Type B pancreatic cell (in vitro differentiated cells): ENCODE measurements around the gene SOHLH1. TPM values are rescaled to one million over a fixed set of nuclear protein-coding genes. Genes with fewer than 3 reads are reported as not detected.
A peak's percentile ranks its signal among the peaks of the same experiment; 100 is the strongest.
"Not testable (repeated sequence)": the region's sequence is repeated elsewhere in the genome, so short reads cannot be mapped to it uniquely, and the experiment has no call there.

Experiments
- DNase-seq: peaks from one replicate; pipeline ENCODE4 v3.0.0; 2021; ENCODE audit warnings: mixed read lengths; ENCODE audit not compliant: unreplicated experiment; ENCODE audit errors: extremely low spot score
- H3K27ac Mint-ChIP-seq: 2 replicates; pipeline ENCODE4 v1.8.0; 2021; ENCODE audit warnings: mild to moderate bottlenecking, mixed read lengths
- H3K27me3 Mint-ChIP-seq: 2 replicates; pipeline ENCODE4 v1.8.0; 2021; ENCODE audit warnings: mixed read lengths
- H3K36me3 Mint-ChIP-seq: 2 replicates; pipeline ENCODE4 v1.8.0; 2021; ENCODE audit warnings: mixed read lengths
- H3K4me1 Mint-ChIP-seq: one replicate; pipeline ENCODE4 v1.8.0; 2021; ENCODE audit warnings: mixed read lengths; ENCODE audit not compliant: unreplicated experiment
- H3K4me3 Mint-ChIP-seq: 2 replicates; pipeline ENCODE4 v1.8.0; 2021; ENCODE audit warnings: mild to moderate bottlenecking, mixed read lengths
- H3K9me3 Mint-ChIP-seq: 2 replicates; pipeline ENCODE4 v1.8.0; 2021; ENCODE audit warnings: mixed read lengths
- CTCF ChIP-seq: fragments of 200-600 bp; sonication (generic); conservative IDR thresholded peaks from 2 replicates; pipeline ENCODE4 v1.5.0; 2021; ENCODE audit warnings: antibody characterized with exemption, mild to moderate bottlenecking
- total RNA-seq: library from RNA; stranded (reverse); gene quantifications from 2 replicates; pipeline ENCODE4 v1.2.1, GENCODE V29; 2021; ENCODE audit warnings: low replicate concordance

The SOHLH1 gene
- total RNA-seq, 1 donor from 2014 or later: not detected

GRCh38 chr9:135676891-135677290 lies 22.4 kb downstream of the SOHLH1 start:
- Mint-ChIP-seq H3K36me3 (no peaks in the 10 kb centered on the region), H3K27me3 (peaks cover 24% of the 10 kb centered on the region), H3K27ac (no peak overlapping the region), H3K4me3 (no peak overlapping the region), H3K9me3 (no peaks in the 10 kb centered on the region), H3K4me1 (peaks cover 4% of the 10 kb centered on the region)
- TF ChIP-seq CTCF: no peak
- no peak for DNase-seq

- DNase-seq: no peak
- Mint-ChIP-seq H3K4me1 (no peaks in the 10 kb centered on the region), H3K27me3 (peaks cover 17% of the 10 kb centered on the region), H3K27ac (peak overlapping the region; percentile 55), H3K9me3 (no peaks in the 10 kb centered on the region), H3K36me3 (no peaks in the 10 kb centered on the region), H3K4me3 (no peak overlapping the region)
- TF ChIP-seq CTCF: no peak
Observed at GRCh38 chr9:135674977-135675376, 24.3 kb downstream of the SOHLH1 start.

- no peak for DNase-seq
- Mint-ChIP-seq H3K27me3 (peaks cover 14% of the 10 kb centered on the region), H3K36me3 (no peaks in the 10 kb centered on the region)
Observed at GRCh38 chr9:135673941-135674340, 25.3 kb downstream of the SOHLH1 start.

GRCh38 chr9:135672786-135673185 lies 26.5 kb downstream of the SOHLH1 start:
- not testable (repeated sequence) for H3K9me3 Mint-ChIP-seq, H3K4me3 Mint-ChIP-seq, H3K36me3 Mint-ChIP-seq, DNase-seq, H3K27ac Mint-ChIP-seq, H3K4me1 Mint-ChIP-seq
- peaks cover 14% of the 10 kb centered on the region for H3K27me3 Mint-ChIP-seq

More at GRCh38 chr9:135673941-135674340, 25.3 kb downstream of the SOHLH1 start:
- no peaks in the 10 kb centered on the region for H3K9me3 Mint-ChIP-seq
- TF ChIP-seq CTCF: no peak
- no peak overlapping the region for H3K27ac Mint-ChIP-seq
- H3K4me3 Mint-ChIP-seq: no peak overlapping the region
- H3K4me1 Mint-ChIP-seq: no peaks in the 10 kb centered on the region

- DNase-seq: no peak
- TF ChIP-seq CTCF: no peak
Observed at GRCh38 chr9:135671591-135672041, 27.7 kb downstream of the SOHLH1 start.

GRCh38 chr9:135670721-135671590 lies 28.3 kb downstream of the SOHLH1 start:
- Mint-ChIP-seq H3K36me3 (no peaks in the 10 kb centered on the region), H3K4me1 (no peaks in the 10 kb centered on the region), H3K27ac (no peak overlapping the region), H3K27me3 (peaks cover 18% of the 10 kb centered on the region), H3K9me3 (no peaks in the 10 kb centered on the region), H3K4me3 (no peak overlapping the region)
- DNase-seq: no peak
- no peak for TF ChIP-seq CTCF

More at GRCh38 chr9:135671591-135672041, 27.7 kb downstream of the SOHLH1 start:
- Mint-ChIP-seq H3K27ac (no peak overlapping the region), H3K4me1 (no peaks in the 10 kb centered on the region), H3K9me3 (no peaks in the 10 kb centered on the region), H3K36me3 (no peaks in the 10 kb centered on the region), H3K4me3 (no peak overlapping the region), H3K27me3 (peaks cover 14% of the 10 kb centered on the region)
